D721Med (cell line): ENCODE measurements around the gene WASL.

Experiments used
- DNase-seq: peaks from one replicate; pipeline ENCODE4 v3.0.0; 2011; ENCODE audit warnings: low spot score; ENCODE audit not compliant: insufficient read length
- FAIRE-seq: peaks from 2 replicates; lab custom pipeline; 2011; peaks lifted over from hg19 to GRCh38; lab: Jason Lieb, UNC
- TF ChIP-seq, protein P1 (sequence below): IDR thresholded peaks from 2 replicates; pipeline ENCODE4 v1.5.1; 2012; ENCODE audit warnings: mild to moderate bottlenecking, control low read depth; ENCODE audit not compliant: insufficient read depth; ENCODE audit errors: missing control alignments

WASL gene

DNA sequence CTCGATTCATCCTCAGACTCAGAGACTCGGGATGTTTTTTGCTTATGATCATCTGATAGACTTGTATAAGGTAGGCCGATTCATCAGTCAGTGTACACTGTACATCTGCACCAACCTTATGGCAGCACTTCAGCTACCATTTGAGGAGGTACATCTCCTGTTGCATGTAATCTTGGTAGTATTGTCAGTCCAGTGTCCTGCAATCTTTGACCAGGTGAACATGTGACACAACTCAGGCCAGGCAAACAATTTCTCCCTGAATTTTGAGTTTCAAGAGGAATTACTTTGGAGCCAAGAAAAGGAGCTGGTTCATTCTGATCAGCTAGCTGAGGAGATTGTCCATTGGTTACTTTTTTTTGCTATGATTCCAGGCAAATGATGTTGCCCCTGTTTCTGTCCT is 19.7 kb upstream of the WASL start:
- FAIRE-seq (no peak), DNase-seq (no peak)
- TF ChIP-seq, protein P1, sequence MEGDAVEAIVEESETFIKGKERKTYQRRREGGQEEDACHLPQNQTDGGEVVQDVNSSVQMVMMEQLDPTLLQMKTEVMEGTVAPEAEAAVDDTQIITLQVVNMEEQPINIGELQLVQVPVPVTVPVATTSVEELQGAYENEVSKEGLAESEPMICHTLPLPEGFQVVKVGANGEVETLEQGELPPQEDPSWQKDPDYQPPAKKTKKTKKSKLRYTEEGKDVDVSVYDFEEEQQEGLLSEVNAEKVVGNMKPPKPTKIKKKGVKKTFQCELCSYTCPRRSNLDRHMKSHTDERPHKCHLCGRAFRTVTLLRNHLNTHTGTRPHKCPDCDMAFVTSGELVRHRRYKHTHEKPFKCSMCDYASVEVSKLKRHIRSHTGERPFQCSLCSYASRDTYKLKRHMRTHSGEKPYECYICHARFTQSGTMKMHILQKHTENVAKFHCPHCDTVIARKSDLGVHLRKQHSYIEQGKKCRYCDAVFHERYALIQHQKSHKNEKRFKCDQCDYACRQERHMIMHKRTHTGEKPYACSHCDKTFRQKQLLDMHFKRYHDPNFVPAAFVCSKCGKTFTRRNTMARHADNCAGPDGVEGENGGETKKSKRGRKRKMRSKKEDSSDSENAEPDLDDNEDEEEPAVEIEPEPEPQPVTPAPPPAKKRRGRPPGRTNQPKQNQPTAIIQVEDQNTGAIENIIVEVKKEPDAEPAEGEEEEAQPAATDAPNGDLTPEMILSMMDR: no peak

DNA sequence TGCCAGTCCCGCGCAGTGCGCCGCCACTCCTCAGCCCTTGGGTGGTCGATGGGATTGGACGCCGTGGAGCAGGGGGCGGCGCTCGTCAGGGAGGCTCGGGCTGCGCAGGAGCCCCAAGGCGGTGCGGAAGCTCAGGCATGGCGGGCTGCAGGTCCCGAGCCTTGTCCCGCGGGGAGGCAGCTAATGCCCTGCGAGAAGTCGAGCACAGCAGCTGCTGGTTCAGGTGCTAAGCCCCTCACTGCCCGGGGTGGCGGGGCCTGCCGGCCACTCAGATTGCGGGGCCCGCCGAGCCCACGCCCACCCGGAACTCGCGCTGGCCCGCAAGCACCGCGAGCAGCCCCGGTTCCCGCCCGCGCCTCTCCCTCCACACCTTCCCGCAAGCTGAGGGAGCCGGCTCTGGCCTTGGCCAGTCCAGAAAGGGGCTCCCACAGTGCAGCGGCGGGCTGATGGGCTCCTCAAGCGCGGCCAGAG is 14.4 kb upstream of the WASL start:
- no peak for DNase-seq
- FAIRE-seq: no peak
- TF ChIP-seq, protein P1: no peak

DNA sequence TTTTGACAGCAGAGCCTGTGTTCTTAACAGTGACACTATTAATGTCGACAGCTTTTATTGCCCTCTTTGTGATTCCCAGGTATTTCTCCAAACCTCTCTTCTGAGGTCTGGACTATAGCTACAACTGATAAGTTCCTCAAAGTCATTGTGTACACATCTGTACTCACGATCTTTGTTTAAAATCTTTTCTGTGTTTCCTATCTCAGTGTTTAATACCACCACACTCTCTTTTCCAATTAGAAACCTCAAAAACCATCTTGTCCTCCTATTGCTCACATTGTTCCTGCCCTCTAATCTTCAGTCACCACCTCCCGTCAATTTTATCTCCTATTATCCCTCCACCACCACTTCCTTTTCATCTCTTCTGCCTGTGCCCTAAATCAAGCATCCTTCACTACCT is 12.9 kb upstream of the WASL start:
- TF ChIP-seq, protein P1: no peak
- no peak for FAIRE-seq
- no peak for DNase-seq

DNA sequence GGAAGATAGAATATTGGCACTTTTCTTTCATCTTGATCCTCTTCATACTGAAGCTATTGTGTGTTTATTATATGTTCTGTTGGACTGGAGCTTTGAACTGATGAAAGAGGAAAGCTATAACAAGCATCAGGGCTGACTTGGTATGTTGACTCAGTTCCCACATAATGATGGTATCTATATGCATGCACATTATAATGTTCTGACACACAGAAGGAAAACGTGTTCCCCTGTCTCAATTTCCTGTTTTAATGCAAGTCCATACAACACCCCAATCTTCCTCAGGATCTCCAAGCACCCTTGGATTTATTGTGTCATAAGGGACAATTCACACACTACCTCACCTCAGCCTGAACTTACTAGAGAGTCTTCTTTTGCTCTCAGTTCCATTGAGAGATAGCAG is 8.3 kb upstream of the WASL start:
- TF ChIP-seq, protein P1: no peak
- DNase-seq: no peak
- FAIRE-seq: no peak

DNA sequence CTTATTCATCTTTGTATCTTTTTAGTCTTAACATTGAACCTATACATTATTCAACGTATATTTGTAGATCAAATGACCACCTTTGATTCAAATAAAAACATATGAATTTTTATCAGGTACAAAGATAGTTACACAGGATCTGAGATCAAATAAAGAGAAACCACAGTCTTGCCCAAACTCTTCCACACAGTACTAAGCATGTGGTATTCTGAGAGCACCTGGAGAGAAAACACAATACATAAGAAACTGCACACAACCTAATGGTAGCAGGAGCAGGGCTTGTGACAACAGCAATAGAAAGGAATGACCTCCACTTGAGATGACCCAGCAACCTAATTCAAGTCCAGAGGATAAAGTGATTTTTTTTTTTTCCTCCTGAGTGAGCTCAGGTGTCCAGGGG is 6.5 kb upstream of the WASL start:
- TF ChIP-seq, protein P1: no peak
- no peak for FAIRE-seq
- DNase-seq: no peak

DNA sequence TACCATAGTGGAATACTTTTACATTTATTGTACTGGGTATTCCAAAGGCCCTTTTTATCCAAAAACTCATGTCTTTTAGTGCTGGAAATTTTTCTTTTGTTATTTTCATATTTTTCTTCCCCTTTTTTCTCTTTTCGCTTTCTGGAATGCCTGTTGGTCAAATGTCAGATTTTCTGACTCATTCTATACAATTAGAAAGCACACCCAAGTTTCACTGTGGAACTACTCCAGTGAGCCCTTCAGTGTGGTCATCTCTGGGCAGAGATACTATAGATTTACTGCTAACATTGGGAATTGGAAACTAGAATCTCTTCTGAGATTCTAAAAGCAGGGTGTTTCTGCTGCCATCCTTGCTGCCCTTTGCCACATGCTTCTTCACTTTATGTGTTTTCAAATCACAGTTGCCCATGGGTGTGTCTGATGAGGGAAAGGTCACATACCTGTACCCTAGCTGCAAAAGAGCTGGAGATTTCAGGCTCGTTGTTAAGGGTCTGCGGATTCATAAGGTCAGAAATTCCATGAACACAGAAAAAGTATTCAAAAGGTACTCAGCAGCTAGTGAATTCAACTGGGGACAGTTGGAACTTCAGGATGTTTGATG is 5.6 kb upstream of the WASL start:
- TF ChIP-seq, protein P1: no peak
- DNase-seq (no peak), FAIRE-seq (no peak)

DNA sequence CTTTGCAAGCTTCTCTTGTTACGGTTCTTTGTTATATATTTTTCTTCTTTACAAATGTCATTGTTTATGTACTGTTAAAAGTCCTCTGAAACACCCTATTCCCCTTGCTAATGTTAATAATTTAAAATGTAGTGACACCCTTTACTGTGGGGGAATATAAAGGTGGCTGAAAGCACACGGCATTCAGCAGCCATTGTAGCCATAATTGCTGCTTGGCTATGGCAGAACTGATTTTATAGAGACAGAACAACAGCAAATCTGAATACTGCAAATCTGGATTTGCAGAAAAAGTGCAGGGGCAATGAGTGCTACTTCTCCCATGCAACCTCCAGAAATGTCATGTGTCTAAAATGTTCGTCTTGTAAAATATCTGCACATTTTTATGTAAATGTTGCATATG is 3.7 kb upstream of the WASL start:
- TF ChIP-seq, protein P1: no peak
- no peak for FAIRE-seq
- no peak for DNase-seq
